ENCODE results near the gene LIPA.

LIPA gene

DNA sequence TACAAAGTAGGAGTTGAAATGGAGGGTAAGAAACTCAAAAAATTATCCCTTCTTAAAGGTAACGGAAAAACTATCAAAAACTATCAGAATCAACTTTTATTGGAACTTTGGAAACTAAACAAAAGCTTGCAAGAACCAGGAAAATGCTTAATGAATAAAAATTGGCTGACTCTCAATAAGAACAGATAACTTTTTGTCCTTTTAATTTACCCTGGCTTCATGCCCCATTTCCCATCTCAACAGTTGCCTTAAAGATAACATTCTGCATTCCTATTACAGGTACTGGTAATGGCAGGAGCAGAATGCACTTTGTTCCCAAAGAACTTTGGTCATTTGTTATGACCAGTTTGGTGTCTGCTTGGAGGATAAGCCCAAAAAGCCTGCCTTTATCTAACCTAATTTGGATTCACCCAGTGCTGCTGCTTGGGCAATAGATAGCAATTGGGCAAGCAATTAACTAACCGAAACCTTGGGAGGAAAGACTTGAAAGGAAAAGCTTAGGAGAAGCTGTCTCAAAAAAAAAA lies 62.3 kb downstream of the LIPA start:
- Histone ChIP-seq H3K4me1 (ENCODE audit: control insufficient read depth in 1 of 2, insufficient read depth in 1 of 2, low read depth in 1 of 2, low read length in 1 of 2) (peaks cover 0 to 10% of the 10 kb centered on the region in 2 experiments), H3K9me3 (no peaks in the 10 kb centered on the region), H3K4me3 (ENCODE audit: low read depth in 1 of 2, low read length in 1 of 2) (no peak overlapping the region), H3K27ac (no peak overlapping the region), H3K36me3 (no peaks in the 10 kb centered on the region), H3K27me3 (no peaks in the 10 kb centered on the region)
- TF ChIP-seq, protein P1, sequence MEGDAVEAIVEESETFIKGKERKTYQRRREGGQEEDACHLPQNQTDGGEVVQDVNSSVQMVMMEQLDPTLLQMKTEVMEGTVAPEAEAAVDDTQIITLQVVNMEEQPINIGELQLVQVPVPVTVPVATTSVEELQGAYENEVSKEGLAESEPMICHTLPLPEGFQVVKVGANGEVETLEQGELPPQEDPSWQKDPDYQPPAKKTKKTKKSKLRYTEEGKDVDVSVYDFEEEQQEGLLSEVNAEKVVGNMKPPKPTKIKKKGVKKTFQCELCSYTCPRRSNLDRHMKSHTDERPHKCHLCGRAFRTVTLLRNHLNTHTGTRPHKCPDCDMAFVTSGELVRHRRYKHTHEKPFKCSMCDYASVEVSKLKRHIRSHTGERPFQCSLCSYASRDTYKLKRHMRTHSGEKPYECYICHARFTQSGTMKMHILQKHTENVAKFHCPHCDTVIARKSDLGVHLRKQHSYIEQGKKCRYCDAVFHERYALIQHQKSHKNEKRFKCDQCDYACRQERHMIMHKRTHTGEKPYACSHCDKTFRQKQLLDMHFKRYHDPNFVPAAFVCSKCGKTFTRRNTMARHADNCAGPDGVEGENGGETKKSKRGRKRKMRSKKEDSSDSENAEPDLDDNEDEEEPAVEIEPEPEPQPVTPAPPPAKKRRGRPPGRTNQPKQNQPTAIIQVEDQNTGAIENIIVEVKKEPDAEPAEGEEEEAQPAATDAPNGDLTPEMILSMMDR (IDR thresholded peaks at IDR 0.05), result no peak

DNA sequence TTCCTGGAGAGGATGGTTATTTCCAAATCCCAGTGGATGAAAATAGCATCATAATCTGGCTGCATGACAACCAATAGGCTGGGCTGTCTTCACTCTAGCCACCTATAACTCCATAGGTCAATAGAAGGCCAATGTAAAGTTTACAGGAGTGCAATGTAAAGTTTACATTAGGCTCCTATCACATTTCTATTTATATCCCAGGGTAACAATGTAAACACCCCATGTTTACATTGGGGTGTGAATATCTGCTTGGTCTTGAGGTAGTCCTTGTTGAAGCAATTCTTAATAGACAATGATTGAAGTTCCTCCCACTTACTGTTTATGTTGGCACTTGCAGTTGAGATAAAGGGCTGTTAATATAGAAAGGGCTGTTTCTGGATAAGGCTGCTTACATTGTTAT lies 65.9 kb downstream of the LIPA start:
- TF ChIP-seq, protein P1 (IDR thresholded peaks at IDR 0.05), result no peak
- H3K36me3 ChIP-seq, result no peaks in the 10 kb centered on the region
- peaks cover 0 to 10% of the 10 kb centered on the region in 2 experiments for H3K4me1 ChIP-seq (ENCODE audit: control insufficient read depth in 1 of 2, insufficient read depth in 1 of 2, low read depth in 1 of 2, low read length in 1 of 2)

DNA sequence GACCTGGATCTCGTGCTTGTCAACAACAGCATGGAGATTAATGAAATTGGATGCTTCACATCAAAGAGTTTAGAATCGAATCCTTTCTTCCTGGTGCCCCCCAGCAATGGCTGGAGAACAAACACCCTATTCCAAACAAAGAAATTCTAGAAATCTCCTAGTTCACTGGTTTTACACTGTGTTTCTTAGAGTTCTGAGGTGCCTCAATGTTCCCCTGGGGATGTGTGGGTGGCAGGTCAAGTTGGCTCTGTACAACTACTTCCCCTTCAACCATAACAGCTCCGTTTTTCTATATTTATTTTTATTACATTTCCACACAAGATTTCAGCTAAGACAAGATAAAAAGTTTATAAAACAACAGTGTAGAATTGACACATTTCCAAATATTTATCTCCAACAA lies 66.9 kb downstream of the LIPA start:
- TF ChIP-seq, protein P1 (IDR thresholded peaks at IDR 0.05), result no peak
- Histone ChIP-seq H3K27me3 (no peaks in the 10 kb centered on the region), H3K4me1 (ENCODE audit: control insufficient read depth in 1 of 2, insufficient read depth in 1 of 2, low read depth in 1 of 2, low read length in 1 of 2) (peaks cover 0 to 10% of the 10 kb centered on the region in 2 experiments), H3K9me3 (no peaks in the 10 kb centered on the region), H3K4me3 (ENCODE audit: low read depth in 1 of 2, low read length in 1 of 2) (no peak overlapping the region), H3K27ac (no peak overlapping the region), H3K36me3 (no peaks in the 10 kb centered on the region)

More for the DNA sequence above, 65.9 kb downstream of the LIPA start:
- Histone ChIP-seq H3K27ac (no peak overlapping the region), H3K27me3 (no peaks in the 10 kb centered on the region), H3K4me3 (ENCODE audit: low read depth in 1 of 2, low read length in 1 of 2) (no peak overlapping the region), H3K9me3 (no peaks in the 10 kb centered on the region)

DNA sequence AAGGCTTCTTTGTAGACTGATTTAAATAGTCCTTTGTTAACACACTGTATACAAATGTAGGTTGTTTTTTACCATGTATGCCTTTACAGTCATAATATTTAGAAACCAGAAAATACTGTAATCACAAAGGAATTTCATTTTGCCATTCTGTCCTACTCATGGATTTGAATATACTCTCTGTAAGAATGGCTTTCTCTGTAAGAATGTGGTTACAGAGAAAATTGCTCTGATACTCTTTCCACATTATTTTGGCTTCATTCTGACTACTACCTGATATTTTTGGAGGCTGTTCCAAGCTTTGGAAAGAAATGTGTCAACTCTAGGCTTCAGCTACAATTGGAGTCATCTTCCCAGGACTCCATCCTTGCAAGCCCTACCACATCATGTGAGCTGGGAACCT lies 68.0 kb downstream of the LIPA start:
- no peak overlapping the region for H3K27ac ChIP-seq
- H3K9me3 ChIP-seq, result no peaks in the 10 kb centered on the region
- TF ChIP-seq, protein P1 (IDR thresholded peaks at IDR 0.05), result no peak
- no peaks in the 10 kb centered on the region for H3K36me3 ChIP-seq
- H3K4me1 ChIP-seq (ENCODE audit: control insufficient read depth in 1 of 2, insufficient read depth in 1 of 2, low read depth in 1 of 2, low read length in 1 of 2), result peaks cover 0 to 10% of the 10 kb centered on the region in 2 experiments
- H3K27me3 ChIP-seq, result no peaks in the 10 kb centered on the region
- H3K4me3 ChIP-seq (ENCODE audit: low read depth in 1 of 2, low read length in 1 of 2), result no peak overlapping the region

DNA sequence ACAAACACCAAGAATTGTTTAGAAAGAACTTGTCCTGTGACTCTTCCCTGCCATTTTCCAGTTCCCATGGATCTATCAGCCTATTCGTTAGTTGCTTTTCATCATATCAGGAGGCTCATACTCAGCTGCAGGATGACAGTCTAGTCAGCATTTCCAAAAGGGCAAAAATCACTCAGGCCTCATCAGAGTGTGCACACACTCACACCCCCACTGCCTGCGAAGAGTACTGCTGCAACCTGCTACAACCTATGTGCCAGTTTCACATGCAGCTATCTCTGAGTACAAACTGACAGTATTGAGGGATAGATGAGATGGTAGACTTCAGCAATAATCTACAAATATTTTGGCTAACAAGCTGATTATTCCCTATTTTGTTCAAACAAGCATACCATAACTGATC lies 68.7 kb downstream of the LIPA start:
- H3K4me3 ChIP-seq (ENCODE audit: low read depth in 1 of 2, low read length in 1 of 2), result no peak overlapping the region
- TF ChIP-seq, protein P1 (IDR thresholded peaks at IDR 0.05), result no peak
- H3K9me3 ChIP-seq, result no peaks in the 10 kb centered on the region
- peaks cover 0 to 10% of the 10 kb centered on the region in 2 experiments for H3K4me1 ChIP-seq (ENCODE audit: control insufficient read depth in 1 of 2, insufficient read depth in 1 of 2, low read depth in 1 of 2, low read length in 1 of 2)
- H3K27me3 ChIP-seq, result no peaks in the 10 kb centered on the region
- H3K27ac ChIP-seq, result no peak overlapping the region
- H3K36me3 ChIP-seq, result no peaks in the 10 kb centered on the region

DNA sequence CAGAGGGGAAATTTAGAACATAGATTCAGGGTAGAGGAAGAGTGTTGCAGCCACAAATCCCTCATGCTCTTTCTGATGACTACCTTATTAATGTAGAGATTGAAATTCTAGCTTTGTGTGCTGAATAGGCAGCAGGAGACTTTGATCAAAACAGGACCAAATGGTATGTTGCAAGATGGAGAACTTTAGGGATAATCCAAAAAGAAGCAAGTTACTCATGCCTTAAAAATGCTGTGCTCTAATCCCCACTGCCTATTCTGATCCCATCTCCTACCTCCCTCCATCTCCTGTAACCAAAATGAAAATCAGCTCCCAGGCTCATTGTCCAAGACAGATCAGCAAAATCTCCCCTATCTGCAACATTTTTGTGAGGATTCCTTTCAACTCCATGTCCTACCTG lies 75.8 kb downstream of the LIPA start:
- Histone ChIP-seq H3K4me1 (ENCODE audit: control insufficient read depth in 1 of 2, insufficient read depth in 1 of 2, low read depth in 1 of 2, low read length in 1 of 2) (no peaks in the 10 kb centered on the region), H3K4me3 (ENCODE audit: low read depth in 1 of 2, low read length in 1 of 2) (no peak overlapping the region), H3K36me3 (no peaks in the 10 kb centered on the region), H3K27me3 (no peaks in the 10 kb centered on the region), H3K27ac (no peak overlapping the region), H3K9me3 (no peaks in the 10 kb centered on the region)
- TF ChIP-seq, protein P1 (IDR thresholded peaks at IDR 0.05), result no peak
